H1 (cell line): ENCODE data around the gene STX5. TPM values are rescaled to one million over a fixed set of nuclear protein-coding genes. Genes with fewer than 3 reads are reported as not detected.

Experiments
- CREB1 ChIP-seq: IDR thresholded peaks from 2 replicates; pipeline ENCODE4 v1.6.1; 2012; ENCODE audit warnings: inconsistent platforms
- HDAC2 ChIP-seq, 2 experiments: fragments of 300-600 bp in 1 of 2; sonication (generic) in 1 of 2; IDR thresholded peaks; 2 replicates each; pipeline ENCODE4 v1.6.1; 2011 to 2012; ENCODE audit warnings: low read depth in 2 of 2, low read length in 2 of 2, mild to moderate bottlenecking in 2 of 2, moderate library complexity in 2 of 2, borderline replicate concordance in 1 of 2, inconsistent platforms in 1 of 2
- KDM4A ChIP-seq: IDR thresholded peaks from one replicate; pipeline ENCODE4 v1.7.1; 2012; ENCODE audit warnings: low read depth, mild to moderate bottlenecking, moderate library complexity, low read length, inconsistent platforms; ENCODE audit not compliant: severe bottlenecking
- KDM5A ChIP-seq: fragments of 200-600 bp; IDR thresholded peaks from 2 replicates; pipeline ENCODE4 v1.7.1; 2012; ENCODE audit warnings: mild to moderate bottlenecking, low read length, inconsistent platforms, mixed read lengths
- NRF1 ChIP-seq: IDR thresholded peaks from 2 replicates; pipeline ENCODE4 v1.6.1; 2011; ENCODE audit warnings: mild to moderate bottlenecking, low read depth, low read length, improper control_type of control experiment
- PHF8 ChIP-seq: fragments of 200-600 bp; sonication (generic); conservative IDR thresholded peaks from 2 replicates; pipeline ENCODE4 v1.7.1; 2012; ENCODE audit warnings: low read depth, mild to moderate bottlenecking, inconsistent platforms, low read length, moderate library complexity
- POU5F1 ChIP-seq: IDR thresholded peaks from 2 replicates; pipeline ENCODE4 v1.6.1; 2011; ENCODE audit warnings: low read depth, mild to moderate bottlenecking, low read length, moderate library complexity
- RAD21 ChIP-seq, 2 experiments: IDR thresholded peaks in 1 of 2; conservative IDR thresholded peaks in 1 of 2; 2 replicates each; pipeline ENCODE4 v1.6.1; 2011; ENCODE audit warnings: low read depth in 2 of 2, low read length in 2 of 2, improper control_type of control experiment in 1 of 2, inconsistent platforms in 1 of 2, mild to moderate bottlenecking in 1 of 2, moderate library complexity in 1 of 2
- RFX5 ChIP-seq: IDR thresholded peaks from 2 replicates; pipeline ENCODE4 v1.6.1; 2011; ENCODE audit warnings: low read depth, low read length, improper control_type of control experiment, borderline replicate concordance
- RNF2 ChIP-seq: fragments of 200-900, 300-1000 bp; sonication (generic); IDR thresholded peaks from 2 replicates; pipeline ENCODE4 v1.7.1; 2016; ENCODE audit warnings: borderline replicate concordance, low read depth, mild to moderate bottlenecking, antibody characterized with exemption, low read length; ENCODE audit not compliant: poor library complexity, severe bottlenecking; ENCODE audit errors: missing control alignments
- RXRA ChIP-seq: IDR thresholded peaks from 2 replicates; pipeline ENCODE4 v1.6.1; 2011; ENCODE audit warnings: low read depth, mild to moderate bottlenecking, low read length, moderate library complexity; ENCODE audit not compliant: insufficient read depth
- SIX5 ChIP-seq: IDR thresholded peaks from 2 replicates; pipeline ENCODE4 v1.6.1; 2011; ENCODE audit warnings: mild to moderate bottlenecking, low read depth, low read length
- TBP ChIP-seq: IDR thresholded peaks from 2 replicates; pipeline ENCODE4 v1.6.1; 2011; ENCODE audit warnings: low read depth, low read length, improper control_type of control experiment
- YY1 ChIP-seq: IDR thresholded peaks from 2 replicates; pipeline ENCODE4 v1.6.1; 2011; ENCODE audit warnings: low read depth, mild to moderate bottlenecking, low read length
- ZNF274 ChIP-seq: IDR thresholded peaks from 2 replicates; pipeline ENCODE4 v1.7.0; 2012; ENCODE audit warnings: low read length, borderline replicate concordance; ENCODE audit errors: extremely low read depth
- polyA plus RNA-seq, 7 experiments: library from polyadenylated mRNA; depleted of rRNA in 3 of 7; stranded (reverse) in 5 of 7; unstranded in 2 of 7; fragments of >200 nt in 5 of 7; fragments of 200-250 nt in 2 of 7; gene quantifications; 1 replicate in 5 of 7; 2 replicates in 1 of 7; 4 replicates in 1 of 7; pipeline versions ENCODE4 v1.2.1 to v1.2.3, GENCODE V29; 2011 to 2013; ENCODE audit warnings: missing spikeins in 2 of 7, mixed read lengths in 2 of 7
- total RNA-seq: library from RNA; stranded (reverse); fragmentation: NEBNext Ultra II Directional; extraction: Animal tissue kit (Norgen Biotek cat#: 25700); gene quantifications from 2 replicates; pipeline ENCODE4 v1.2.1, GENCODE V29; 2021
- TF ChIP-seq, protein P1 (sequence below), 3 experiments: IDR thresholded peaks; 1 replicate in 2 of 3; 2 replicates in 1 of 3; pipeline versions ENCODE4 v1.5.1 to v1.6.1; 2011; ENCODE audit warnings: low read length in 3 of 3, mild to moderate bottlenecking in 3 of 3, inconsistent platforms in 2 of 3, low read depth in 1 of 3, moderate library complexity in 1 of 3; ENCODE audit not compliant: insufficient read depth in 1 of 3; ENCODE audit errors: control extremely low read depth in 1 of 3
- TF ChIP-seq, protein P2 (sequence below): IDR thresholded peaks from 2 replicates; pipeline ENCODE4 v1.6.1; 2011; ENCODE audit warnings: low read depth, mild to moderate bottlenecking, low read length; ENCODE audit not compliant: insufficient read depth

The STX5 gene
- total and polyA plus RNA-seq, 2 of the 8 experiments (the other 6 are each of a cell fraction or from before 2014, with no cell fraction given) = 24.2 to 28.5 TPM

DNA sequence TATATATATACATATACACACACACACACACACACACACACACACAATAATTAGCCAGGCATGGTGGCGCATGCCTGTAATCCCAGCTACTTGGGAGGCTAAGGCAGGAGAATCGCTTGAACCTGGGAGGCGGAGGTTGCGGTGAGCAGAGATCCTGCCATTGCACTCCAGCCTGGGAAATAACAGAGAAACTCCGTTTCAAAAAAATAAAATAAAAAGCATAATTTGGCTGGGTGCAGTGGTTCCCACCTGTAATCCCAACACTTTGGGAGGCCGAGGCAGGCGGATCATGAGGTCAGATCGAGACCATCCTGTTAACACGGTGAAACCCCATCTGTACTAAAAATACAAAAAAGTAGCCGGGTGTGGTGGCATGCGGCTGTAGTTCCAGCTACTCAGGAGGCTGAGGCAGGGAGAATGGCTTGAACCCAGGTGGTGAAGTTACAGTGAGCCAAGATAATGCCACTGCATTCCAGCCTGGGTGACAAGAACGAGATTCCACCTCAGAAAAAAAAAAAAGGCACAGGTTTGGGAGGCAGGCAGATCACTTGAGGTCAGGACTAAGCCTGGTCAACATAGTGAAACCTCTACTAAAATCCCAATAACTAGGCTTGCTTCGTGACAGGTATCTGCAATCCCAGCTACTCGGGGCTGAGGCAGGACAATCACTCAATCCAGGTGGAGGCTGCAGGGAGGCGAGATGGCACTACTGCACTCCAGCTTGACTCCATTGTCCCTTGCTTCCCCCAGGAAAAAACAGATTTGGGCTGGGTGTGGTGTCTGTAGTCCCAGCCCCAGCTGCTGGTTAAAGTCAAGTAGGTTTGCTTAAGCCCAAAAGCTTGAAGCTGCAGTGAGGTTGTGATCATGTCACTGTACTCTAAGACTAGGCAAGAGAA, 19.3 kb upstream of the STX5 start (continued):
- no peak for TF ChIP-seq KDM4A
- 0 out of 2 replicates have a peak, but pooled peaks have one; percentile 34 for TF ChIP-seq TBP
- no peak for TF ChIP-seq CREB1
- TF ChIP-seq, protein P1, sequence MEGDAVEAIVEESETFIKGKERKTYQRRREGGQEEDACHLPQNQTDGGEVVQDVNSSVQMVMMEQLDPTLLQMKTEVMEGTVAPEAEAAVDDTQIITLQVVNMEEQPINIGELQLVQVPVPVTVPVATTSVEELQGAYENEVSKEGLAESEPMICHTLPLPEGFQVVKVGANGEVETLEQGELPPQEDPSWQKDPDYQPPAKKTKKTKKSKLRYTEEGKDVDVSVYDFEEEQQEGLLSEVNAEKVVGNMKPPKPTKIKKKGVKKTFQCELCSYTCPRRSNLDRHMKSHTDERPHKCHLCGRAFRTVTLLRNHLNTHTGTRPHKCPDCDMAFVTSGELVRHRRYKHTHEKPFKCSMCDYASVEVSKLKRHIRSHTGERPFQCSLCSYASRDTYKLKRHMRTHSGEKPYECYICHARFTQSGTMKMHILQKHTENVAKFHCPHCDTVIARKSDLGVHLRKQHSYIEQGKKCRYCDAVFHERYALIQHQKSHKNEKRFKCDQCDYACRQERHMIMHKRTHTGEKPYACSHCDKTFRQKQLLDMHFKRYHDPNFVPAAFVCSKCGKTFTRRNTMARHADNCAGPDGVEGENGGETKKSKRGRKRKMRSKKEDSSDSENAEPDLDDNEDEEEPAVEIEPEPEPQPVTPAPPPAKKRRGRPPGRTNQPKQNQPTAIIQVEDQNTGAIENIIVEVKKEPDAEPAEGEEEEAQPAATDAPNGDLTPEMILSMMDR (IDR thresholded peaks at IDR 0.05; ENCODE audit: control extremely low read depth in 1 of 3, insufficient read depth in 1 of 3, low read depth in 1 of 3, low read length in 3 of 3) = no peak; a peak in 1 of 4 replicates
- TF ChIP-seq NRF1 = no peak; the same call in 1 of the 2 replicates
- no peak for TF ChIP-seq HDAC2 (IDR thresholded peaks at IDR 0.05; ENCODE audit: borderline replicate concordance in 1 of 2, low read depth in 2 of 2, low read length in 2 of 2)
- no peak for TF ChIP-seq RXRA
- no peak for TF ChIP-seq SIX5
- TF ChIP-seq POU5F1 = no peak
- TF ChIP-seq, protein P2, sequence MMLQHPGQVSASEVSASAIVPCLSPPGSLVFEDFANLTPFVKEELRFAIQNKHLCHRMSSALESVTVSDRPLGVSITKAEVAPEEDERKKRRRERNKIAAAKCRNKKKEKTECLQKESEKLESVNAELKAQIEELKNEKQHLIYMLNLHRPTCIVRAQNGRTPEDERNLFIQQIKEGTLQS = no peak
- TF ChIP-seq PHF8 = no peak
- TF ChIP-seq RNF2 = no peak
- no peak for TF ChIP-seq RAD21 (IDR thresholded peaks at IDR 0.05 in 1 of 2, conservative IDR thresholded peaks at IDR 0.05 in 1 of 2; ENCODE audit: low read depth in 2 of 2, low read length in 2 of 2)
- no peak for TF ChIP-seq ZNF274
- TF ChIP-seq RFX5 = no peak
- no peak for TF ChIP-seq KDM5A
- TF ChIP-seq YY1 = peak; percentile 7; the same call in 1 of the 2 replicates
